GM18868 (cell line): ENCODE measurements around the gene UTS2B.

Source experiments
- ATAC-seq: cut with Tn5 transposase; IDR thresholded peaks from one replicate; pipeline ENCODE4 v1.9.1; 2021; ENCODE audit warnings: mild to moderate bottlenecking, moderate library complexity; ENCODE audit not compliant: unreplicated experiment

Gene UTS2B, protein sequence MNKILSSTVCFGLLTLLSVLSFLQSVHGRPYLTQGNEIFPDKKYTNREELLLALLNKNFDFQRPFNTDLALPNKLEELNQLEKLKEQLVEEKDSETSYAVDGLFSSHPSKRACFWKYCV

DNA sequence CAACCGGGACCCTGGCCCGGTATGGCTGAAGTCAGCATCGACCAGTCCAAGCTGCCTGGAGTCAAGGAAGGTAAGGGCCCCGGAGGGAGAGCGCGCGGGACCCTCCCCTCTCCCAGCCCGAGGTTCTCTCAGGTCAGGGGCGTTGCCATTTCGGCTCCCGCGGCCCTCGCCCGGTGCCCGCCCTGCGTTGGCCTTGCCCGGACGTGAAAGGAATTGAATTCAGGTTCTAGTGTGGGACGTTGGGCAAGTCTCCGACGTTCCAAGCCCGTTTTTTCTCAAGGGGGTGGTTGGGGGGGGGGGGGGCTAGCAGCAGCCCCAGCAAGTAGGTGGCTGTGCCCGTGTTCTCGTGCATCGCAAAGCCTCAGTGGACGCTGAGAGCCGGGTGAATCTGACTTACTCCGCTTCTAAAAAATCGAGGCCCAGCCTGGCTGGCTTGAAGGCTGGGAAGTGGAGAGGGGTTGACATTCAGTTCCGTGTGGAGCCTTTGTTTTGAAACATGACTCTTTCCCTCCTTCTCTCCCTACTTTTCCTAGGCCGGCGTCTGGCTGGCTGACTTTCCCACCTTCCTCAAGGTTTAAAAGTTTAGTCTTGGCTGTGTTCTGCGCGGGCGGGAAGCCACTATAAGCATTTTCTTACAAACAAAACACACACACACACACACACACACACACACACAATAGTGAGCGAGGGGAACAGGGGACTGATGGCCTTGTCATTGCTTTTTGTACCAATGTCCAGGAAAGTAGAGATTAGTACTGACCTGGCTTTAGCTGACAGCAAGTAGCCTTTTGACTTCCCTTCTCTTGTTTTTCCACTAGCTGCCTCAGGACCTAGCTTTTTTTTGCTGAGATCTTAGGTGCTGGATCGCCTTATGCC, at the start of gene UTS2B:
Gene UTS2B, minus strand, starts transcription at position 873 of the 876 bp plus-strand sequence. CDS start 48,337 bp downstream, outside the sequence.
- peak; percentile 23 for ATAC-seq

DNA sequence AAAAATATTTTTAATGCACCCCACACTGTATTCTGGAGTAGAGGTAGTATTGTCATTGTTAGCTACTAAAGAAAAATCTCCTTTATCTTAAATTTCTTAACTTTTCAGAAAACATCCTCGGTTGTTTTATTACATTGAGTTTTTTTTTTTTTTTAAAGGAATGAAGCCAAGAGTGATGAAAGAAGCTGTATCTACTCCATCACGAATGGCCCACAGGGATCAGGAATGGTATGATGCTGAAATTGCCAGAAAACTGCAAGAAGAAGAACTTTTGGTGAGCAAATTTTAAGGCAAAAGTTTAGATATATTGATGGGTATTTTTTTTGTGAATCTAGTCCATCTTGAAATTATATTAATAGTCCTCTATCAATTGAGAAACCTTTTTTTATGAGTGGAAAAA, 49.7 kb upstream of the UTS2B start:
- ATAC-seq, result no peak

DNA sequence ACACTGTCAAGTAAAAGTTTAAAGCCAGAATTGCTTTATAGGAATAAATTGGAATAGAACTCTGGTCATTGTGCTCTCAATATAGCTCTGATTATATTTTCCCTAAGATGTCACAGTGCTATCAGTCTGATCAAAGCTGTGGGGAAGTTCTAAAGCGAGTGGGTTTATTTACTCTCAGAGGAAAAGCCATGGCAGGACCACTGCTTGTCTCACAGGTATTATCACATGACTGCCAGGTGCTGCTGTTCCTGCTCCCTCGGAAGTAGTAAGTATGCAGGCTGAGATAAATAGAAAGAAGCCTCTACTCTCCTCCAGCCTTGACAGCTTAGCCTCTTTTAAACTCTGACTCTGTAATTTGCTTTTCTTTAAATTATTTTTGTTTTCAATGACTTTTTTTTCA, 49.1 kb upstream of the UTS2B start:
- ATAC-seq, result no peak

DNA sequence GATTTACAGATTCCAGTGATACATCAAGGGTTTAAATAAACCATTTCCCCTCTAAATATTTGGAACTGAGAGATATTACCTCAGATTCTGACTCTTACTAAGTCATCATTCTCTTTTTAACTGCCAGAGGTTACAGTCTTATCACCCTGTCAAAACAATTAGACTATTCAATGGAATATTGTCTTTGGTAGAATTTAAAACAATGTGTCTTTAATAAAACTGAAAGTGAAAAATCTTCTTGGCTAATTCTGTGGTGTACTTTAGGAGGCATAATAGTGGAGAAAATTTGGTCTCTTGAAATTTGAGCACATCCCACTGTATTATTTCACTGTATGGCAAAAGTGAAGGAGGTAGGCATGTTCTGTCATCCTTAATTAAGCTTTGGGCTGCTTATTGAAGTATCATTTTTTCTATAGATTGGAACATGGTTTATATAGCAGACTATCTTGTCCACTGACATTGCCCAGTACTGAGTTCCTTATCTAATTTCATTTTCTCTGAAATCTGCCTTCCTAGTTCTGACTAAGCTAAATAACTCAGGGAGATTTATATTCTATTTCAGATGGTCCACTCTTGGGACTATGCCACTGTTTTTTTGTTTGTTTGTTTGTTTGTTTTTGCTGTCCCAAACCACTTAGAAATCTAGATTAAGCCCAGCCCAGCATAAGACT, 48.0 kb upstream of the UTS2B start:
- peak; percentile 36 for ATAC-seq

DNA sequence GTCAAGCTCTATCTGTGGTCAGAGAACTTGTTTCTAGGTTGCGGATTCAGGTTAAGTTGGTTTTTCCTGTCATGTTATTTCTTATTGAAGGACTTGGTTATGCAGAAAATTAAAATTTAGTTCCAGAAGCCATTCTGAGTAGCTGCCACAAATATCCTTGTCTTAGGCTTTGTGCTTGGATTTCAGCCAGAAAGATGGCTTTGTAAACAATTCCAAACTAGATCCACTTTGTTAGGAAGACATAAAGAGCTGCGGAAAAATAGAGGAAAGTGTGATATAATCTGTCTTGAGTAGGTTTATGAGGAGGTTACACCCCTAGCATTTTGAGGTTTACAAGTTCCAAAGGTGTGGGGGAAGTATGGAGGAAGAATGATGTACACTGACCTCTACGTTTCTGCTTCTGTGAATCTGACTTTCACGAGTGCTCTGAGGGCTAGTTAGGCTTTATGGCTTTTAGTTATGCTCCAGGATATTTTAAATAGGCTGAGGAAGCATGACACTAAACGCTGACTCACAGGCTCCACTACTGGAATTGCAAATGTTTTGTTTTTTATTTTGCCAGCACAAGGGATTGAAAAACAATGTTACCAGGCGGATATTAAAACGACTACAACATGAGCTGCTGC, 46.3 kb upstream of the UTS2B start:
- no peak for ATAC-seq

DNA sequence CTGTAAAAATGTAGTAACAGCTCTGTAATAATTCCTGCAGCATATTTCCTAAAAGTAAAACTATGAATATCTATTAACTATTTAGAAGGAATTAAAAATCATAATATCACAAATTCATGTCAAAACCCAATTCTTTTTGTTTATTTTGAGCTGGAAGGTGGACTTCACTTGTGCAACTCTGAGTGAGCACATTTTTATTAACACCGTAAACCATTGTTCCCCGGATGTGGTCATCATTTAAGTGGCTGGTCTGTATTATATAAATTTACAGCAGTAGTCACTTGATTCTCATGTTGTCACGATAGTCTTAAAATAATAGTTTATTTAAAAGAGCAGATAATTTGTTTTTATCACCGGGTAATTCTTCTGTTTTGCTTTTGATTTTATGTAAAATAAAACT, 43.0 kb upstream of the UTS2B start:
- no peak for ATAC-seq

DNA sequence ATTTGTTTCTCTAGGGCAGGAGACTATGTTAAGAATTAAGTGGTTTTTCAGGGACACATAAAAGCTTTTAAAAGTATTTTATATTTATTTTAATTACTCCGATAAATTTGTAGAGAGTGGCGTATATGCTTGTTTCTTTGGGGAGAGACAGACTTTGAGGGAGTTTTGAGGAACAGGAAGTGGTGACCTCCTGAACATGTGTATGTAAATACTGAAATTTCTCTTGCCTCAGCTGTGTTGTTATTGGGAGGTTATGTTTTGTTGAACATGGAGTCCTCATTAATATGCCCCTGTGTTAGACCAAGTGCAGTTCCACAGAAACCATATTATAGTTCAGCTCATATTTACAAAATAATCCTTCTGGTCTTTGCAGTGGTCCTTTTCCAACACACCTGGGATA, 41.8 kb upstream of the UTS2B start:
- no peak for ATAC-seq

DNA sequence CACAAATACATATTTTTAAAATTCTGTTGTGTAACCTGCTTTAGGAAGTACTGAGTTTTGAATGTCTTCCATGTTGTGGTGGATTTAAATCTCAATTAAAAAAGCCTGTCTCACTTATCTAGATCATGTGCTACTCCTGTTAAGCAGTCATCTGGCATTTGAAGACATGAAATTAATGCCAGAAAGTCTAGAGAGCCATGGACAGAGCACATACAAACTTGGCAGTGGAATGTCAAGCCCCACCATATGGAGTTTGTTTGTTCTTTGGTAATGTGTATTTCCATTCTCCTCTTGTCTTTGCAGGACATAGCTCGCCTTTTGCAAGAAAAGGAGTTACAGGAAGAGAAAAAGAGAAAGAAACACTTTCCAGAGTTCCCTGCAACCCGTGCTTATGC, 39.3 kb upstream of the UTS2B start:
- no peak for ATAC-seq

DNA sequence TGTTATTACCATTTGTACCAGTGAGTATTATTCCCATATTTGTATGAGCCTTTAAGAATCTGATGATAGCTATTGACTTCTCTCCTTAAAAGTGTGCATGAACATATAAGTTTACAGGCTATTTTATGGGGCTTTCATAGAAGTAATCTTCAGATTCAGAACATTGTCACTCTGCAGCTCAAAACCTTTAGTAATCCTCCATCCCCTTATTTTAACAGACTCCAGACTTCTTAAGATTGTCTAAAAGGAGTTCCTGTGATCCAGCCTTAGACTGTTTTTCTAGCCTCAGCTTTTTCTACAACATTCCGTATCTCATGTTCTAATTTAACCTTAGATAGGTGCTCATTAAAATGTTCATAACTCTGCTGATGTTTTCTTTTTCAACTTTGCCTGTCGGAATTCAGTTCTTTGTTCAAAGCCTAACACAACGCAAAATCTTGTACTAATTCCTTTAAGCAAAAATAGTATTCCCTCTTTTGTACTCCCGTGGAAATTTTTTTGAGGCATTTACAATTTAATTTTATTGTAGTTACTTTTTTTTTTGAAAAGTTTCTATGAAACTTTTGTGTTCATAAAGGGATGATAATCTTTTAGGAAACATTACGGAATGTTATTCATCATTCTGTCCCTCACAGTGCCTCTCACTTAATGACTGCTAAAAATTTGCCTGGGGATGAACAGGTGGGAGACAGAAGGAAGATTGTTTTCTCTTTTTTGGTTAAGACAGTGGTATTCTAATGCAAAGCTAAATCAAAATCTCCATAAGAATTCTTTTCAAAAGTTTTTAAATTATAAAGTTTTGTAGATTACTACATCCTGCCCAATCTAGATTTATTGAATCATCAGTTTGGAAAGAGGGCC, 38.7 kb upstream of the UTS2B start:
- no peak for ATAC-seq

DNA sequence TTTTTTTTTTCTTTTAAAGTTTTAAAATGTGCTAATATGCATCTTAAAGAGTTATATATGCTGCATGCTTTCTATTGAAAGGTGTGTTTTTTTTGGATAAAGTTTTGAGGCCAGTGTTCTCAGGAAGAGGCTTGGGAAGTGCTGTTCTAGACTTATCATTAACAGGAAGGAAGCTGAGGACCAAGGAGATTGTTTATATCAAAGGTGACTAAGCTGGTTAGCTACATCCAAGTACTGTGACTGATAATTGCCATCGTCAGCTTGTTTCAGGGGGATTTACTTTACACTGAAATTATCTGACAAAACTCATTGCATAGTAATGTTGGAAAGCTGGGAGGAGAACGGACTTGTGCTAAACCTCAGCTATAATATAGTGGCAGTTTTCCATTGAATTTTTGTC, 36.3 kb upstream of the UTS2B start:
- ATAC-seq, result no peak

DNA sequence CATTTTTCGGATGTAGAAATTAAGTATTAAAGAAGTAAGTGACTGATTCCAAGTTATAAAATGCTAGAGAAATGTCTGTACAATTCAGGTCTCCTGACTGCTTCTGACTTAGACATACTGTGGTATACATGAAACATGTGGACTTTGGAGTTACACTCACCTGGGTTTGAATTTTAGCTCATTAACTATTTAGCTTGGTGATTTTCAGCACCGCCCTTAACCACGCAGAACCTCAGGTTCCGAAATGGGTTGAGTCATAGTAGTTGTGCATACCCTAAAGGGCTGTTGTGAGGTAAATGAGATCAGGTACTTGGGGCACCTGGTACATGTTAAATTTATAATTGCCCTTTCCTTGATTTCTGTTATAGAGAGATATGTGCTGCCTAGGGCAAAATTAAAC, 32.9 kb upstream of the UTS2B start:
- no peak for ATAC-seq

DNA sequence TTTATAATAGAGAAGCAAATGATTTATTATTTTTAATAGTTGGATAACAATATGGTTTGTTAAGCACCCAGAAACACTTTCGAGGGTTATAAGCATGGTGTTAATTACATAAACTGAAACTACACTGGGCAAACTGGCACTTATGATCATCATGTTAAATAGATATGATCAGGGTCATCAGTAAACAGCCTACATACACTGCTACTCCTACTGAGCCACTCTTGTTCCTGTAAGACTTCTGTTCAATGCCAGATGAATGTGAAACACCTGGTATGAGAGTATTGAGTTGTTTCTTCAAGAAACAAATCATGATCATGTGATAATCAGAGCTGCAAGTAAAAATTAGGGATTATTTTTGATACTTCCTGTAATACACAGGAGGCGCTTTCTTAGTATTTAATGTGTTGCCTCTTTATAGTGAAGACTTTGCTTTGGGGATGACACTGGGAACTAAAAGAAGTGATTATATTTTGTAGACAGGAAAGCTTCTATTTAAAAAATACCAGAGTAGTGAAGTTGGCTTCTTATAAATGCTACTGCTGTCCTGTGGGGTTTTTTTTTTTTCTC, 32.3 kb upstream of the UTS2B start:
- peak; percentile 33 for ATAC-seq

DNA sequence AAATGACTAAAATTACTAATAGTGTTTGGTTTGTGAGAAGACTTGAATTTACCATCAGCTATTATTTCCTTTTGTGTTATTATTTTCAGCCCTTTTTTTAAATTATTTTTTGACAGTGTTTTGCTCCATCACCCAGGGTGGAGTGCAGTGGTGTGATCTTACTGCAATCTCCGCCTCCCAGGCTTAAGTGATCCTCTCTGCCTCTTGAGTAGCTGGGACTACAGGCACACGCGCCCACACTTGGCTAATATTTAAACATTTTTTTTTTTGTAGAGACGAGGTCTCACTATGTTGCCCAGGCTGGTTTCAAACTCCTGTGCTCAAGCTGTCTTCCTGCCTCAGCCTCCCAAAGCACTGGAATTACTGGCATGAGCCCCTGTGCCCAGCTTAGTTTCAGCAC, 31.7 kb upstream of the UTS2B start:
- ATAC-seq, result no peak

DNA sequence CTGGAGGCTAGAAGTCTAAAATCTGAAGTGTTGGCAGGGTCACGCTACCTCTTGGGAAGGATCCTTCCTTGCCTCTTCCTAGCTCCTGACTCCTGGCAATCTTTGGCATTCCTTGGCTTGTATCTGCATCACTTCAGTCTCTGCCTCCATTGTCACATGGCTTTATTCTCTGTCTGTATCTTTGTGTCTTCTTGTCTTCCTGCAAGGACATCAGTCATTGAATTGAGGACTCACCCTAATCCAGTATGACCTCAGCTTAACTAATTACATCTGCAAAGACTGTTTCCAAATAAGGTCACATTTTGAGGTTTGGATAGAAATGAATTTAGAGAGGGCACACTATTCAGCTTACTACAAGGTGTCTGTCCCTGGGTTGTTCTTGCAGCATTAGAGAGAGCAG, 31.1 kb upstream of the UTS2B start:
- ATAC-seq, result no peak

DNA sequence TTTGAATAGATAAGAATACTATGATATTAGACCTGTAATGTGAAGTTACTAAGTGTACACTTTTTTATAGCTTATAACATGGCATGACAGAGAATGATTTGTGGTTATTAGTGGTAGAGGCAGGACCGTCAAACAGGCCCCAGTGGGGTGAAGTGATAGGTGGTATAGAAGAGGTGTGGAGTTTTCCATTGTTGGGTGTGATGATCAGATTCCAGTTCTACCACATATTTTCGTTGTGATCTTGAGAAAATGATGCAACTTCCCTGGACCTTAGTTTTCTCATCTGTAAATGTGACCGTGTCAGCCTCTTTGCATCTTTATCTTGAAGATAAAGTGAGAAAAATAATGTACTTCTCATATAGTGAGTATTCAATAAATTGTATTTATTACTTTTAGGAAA, 30.3 kb upstream of the UTS2B start:
- no peak for ATAC-seq

DNA sequence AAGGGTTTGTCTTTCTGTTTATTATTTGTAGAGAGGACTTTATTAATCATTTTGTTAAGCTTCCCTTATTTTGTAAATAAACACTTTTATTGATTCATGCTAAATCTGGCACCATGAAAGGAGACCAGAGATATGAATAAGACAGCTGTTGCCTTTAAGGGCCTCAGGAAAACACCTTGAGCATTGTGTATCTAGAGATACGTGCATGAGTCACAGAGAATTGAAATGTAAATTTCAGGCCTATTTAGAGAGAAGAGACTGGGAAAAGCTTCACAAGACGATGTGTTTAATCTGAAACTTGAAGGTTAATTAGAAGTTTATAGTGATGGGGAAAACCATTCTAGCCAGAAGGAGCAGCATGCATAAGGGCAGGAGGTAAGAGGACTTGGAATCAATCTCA, 28.6 kb upstream of the UTS2B start:
- ATAC-seq, result peak; percentile 75

DNA sequence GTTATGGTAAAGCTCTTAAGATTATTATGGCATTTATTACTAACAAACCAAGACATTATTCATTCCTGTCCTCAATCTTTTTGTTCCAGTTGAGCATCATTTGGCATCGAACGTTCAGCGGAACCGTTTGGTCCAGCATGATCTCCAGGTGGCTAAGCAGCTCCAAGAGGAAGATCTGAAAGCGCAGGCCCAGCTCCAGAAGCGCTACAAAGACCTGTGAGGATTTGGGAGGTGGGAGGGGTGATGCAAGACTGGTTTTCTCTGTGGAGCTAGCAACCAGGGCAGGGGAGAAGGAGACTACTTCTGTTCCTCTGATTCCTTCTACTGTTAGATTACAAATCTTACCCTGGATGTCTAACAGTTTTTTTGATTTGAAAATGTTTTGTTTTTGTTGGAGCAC, 27.6 kb upstream of the UTS2B start:
- ATAC-seq, result no peak

DNA sequence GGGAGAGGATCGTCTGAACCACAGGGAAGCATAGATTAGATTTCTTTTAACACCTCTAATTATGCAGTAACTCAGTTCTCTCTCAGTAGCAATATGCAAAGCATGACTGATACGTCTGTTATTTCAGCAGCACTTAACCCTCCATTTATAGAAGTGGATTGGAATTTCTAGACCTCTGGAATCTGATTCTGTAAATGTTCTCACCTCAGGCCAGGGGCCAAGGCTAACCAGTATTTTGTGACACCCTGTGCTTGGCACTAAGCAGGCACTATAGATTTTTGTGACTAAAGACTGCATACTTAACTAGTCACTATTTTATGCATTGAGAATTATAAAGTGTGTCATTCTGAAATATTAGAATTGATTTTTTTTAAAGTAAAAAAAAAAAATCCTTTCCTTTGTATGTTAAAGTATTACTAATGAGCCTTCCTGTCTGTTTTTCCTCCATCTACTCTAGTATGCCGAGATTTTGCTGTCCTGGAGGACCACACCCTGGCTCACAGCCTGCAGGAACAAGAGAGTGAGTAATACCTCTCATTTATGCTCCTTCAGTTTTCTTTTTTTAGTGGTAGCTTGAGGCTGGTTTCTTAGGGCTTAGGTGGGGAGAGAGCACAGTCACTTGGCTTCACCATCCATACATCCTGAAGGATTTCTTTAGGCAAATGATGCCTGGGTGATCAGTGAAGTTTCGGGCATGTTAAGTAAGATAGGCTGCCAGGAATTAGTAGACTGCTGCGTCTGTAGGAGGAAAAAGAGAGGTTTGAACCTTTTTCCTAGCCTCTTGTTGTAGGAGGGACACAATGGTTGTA, 26.5 kb upstream of the UTS2B start:
- no peak for ATAC-seq

DNA sequence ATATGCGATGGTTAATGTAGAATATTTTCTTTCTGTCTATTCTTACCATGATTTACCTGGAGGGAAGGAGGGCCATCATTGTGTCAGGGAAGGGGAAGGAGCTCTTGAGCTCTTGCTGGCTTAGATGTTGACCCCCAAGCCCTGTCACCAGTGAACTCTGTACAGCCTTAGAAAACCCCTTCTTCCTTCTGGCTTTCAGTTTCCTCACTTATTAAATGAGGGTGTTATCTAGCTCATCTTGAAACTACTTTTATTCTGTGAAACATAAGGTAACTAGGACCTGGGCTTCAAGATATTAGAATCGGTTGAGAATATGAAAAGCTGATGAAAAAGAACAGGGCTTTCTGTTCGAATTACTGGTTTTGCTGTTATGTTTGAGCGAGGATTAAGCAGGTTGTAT, 25.1 kb upstream of the UTS2B start:
- ATAC-seq, result peak; percentile 84
